Measurements from ENCODE around the gene CHMP3.
"Not testable (repeated sequence)": the region's sequence is repeated elsewhere in the genome, so short reads cannot be mapped to it uniquely, and the experiment has no call there.

Gene CHMP3

GRCh38 chr2:86562922-86563649 lies at the start of gene CHMP3:
CHMP3 (minus strand) TSS chr2:86563443; CDS start chr2:86563348, 95 bp downstream.
- DNase-seq (ENCODE audit: low read depth), result peak; percentile 97

- no peak for DNase-seq (ENCODE audit: low read depth)
These were observed 47.6 kb upstream of the CHMP3 start for GRCh38 chr2:86610871-86611270.

GRCh38 chr2:86608832-86609410 lies 45.7 kb upstream of the CHMP3 start:
- no peak for DNase-seq (ENCODE audit: low read depth)

DNA sequence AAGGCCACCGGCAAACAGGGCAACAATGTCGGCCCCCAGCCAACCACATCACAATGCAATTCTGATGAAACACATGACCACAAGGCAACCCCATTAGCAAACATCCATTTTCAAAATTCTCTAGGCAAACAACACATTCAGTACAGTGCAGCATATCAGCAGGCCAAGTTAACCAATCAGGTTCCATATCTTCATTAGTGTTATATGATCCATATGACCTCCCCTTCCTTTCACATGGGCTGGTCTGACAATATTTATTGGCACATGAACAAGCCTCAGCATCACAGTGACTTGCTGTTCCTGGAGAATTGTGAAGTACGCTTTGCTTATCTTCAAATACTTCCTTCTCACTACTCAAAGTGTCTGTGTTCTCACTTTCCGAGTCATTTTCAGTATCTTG lies 40.7 kb upstream of the CHMP3 start:
- DNase-seq (ENCODE audit: low read depth), result no peak

DNA sequence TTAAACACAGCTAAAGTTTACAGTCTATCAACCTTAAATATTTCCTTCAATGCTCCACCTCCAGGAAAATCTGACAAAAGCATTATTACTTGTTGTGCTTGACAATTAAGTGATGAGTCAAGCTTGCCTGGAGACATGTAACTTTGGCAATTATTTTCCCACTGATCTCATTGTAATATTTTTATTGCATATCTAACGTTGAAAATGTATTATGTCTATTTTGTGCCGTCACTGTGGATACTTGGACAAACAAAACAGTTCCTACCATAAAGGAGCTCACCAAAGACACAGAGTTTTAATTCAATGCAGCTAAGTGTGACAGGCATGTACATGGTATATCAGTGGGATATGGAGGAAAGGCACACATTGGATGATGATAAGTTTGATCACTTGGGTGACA lies 35.7 kb upstream of the CHMP3 start:
- no peak for DNase-seq (ENCODE audit: low read depth)

- no peak for DNase-seq (ENCODE audit: low read depth)
These were observed 32.9 kb upstream of the CHMP3 start for GRCh38 chr2:86596118-86596517.

DNA sequence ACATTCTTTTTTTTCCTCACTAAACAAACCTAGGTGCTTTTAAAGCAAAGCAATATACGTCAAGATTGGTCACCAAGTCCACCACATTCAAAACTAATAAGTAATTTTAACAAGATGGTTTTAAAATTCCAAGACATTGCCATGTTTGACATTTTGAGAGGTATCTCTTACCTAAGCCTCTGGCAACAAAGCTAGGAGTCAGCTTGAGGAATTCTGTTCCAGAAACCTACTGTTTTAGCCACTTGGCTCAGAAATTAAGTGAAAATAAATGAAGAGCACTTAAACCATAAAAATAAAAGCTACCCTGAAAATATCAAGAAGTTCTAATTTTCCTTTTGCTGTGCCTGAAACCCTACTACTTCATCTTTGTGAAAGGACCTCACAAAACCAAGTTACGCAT lies 30.0 kb upstream of the CHMP3 start:
- DNase-seq (ENCODE audit: low read depth), result no peak

- DNase-seq (ENCODE audit: low read depth), result peak; percentile 14
These were observed 29.4 kb upstream of the CHMP3 start for GRCh38 chr2:86592547-86593230.

- not testable (repeated sequence) for DNase-seq (ENCODE audit: low read depth)
These were observed 26.5 kb upstream of the CHMP3 start for GRCh38 chr2:86589701-86590100.

- peak; percentile 31 for DNase-seq (ENCODE audit: low read depth)
These were observed 21.1 kb upstream of the CHMP3 start for GRCh38 chr2:86584151-86584913.

DNA sequence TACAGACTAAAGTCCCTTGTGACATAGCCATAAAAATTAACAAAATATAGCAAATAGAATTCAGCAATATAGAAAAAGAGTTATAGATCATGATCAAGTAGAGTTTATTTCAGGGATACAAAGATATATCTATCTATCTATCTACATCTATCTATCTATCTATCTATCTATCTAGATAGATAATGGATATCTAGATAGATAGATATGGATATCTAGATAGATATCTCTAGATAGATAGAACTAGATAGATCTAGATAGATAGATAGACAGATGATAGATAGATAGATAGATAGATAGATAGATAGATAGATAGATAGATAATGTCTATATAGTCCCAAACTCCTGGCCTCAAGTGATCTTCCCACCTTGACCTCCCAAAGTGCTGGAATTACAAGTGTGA lies 17.3 kb upstream of the CHMP3 start:
- DNase-seq (ENCODE audit: low read depth), result no peak

DNA sequence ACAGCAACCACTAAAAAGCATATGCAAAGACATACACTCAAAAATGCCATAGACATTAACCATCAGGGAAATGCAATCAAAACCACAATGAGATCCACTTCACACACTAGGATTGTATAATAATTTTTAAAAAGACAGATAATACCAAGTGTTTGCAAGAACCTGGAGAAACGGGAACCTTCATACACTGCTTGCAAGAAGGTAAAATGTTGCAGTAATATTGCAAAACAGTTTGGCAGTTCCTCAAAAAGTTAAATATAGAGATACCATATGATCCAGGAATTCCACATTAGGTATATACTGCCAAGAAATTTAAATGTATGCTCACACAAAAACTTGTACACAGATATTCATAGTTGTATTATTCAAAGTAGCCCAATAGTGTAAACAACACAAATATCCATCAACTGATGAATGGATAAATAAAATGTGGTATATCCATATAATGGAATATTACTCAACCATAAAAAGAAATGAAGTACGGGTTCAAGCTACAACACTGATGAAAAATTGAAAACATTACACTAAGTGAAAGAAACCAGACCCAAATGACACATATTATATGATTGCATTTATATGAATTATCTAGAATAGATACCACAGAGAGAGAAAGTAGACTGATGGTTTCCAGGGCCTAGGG lies 14.7 kb upstream of the CHMP3 start:
- no peak for DNase-seq (ENCODE audit: low read depth)

GRCh38 chr2:86570059-86570458 lies 6.8 kb upstream of the CHMP3 start:
- peak; percentile 18 for DNase-seq (ENCODE audit: low read depth)

DNA sequence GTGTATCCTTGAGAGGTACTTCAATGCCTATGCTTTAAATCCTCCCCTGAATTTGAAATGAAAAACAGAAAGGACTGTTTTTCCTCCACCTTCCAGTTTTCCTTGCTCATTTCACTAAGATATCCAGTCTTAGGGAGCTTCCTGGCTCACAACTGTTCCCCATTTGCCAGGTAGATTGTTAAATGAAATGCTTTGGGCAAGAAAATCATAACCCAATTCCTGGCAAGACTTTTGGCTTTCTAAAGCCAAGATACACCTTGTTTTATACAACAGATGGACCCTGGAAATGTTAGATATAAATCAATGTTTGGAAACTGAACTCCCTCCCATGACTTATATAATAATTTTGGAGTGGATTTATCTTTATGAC lies 3.6 kb upstream of the CHMP3 start:
- no peak for DNase-seq (ENCODE audit: low read depth)

GRCh38 chr2:86566158-86566820 lies 3.0 kb upstream of the CHMP3 start:
- no peak for DNase-seq (ENCODE audit: low read depth)

GRCh38 chr2:86563650-86564061 lies 413 bp upstream of the CHMP3 start:
- no peak for DNase-seq (ENCODE audit: low read depth)

DNA sequence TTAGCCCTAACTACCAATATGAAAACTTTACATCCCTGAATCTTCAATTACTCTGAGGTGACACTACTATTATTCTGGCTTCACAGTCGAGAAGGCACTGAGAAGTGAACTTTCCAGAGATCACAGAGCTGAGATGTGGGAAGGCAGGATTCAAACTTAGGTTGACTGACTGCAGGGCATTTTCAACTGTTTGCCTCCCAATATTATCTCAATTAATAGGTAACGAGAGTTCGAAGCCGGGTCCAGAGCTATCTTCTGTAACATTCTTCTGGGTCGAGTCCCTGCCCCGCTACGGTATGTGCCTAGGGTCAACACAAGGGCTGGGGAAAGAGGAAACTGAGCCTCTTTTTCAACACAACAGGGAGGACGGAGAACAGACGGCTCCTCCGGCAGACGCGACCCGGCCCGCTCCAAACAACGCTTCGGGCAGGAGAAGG lies 740 bp downstream of the CHMP3 start:
- no peak for DNase-seq (ENCODE audit: low read depth)

DNA sequence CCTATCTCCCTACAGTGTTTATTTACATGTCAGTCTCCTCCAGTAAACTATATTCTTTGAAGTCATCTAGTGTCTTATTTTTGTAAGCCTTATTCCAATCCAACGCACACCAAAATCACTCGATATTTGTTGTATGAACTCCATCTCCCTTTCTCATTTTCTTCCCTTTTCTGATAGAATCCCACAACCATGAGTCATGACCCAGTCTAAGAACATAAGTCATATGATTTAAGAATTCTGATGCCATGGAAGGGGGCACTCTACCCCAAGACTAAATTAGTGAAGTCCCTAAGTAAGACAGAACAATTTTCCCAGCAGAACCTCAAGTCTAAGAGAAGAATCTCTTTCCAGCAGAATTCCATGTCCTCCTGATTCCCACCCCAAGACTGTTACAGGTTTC lies 5.4 kb downstream of the CHMP3 start:
- DNase-seq (ENCODE audit: low read depth), result peak; percentile 8

DNA sequence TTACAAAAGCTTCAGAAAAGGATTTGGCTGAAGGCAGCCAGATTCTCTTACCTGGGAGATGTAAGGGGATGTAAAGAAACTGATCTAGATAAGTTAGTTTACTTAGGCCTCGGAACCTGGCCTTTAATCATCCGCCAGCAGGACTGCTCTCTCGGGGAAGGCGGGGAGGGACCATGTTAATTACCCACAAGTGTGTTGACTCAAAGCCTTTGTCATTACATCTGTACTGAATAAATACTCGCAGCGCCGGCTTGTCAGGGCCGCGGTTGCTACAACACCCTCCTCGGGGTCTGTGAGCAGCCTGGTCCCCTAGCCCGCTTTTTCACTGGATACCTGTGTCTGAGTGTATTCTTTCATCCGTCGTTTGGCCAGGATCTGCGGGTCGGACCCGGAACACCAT lies 6.7 kb downstream of the CHMP3 start:
- DNase-seq (ENCODE audit: low read depth), result no peak

- no peak for DNase-seq (ENCODE audit: low read depth)
These were observed 10.4 kb downstream of the CHMP3 start for GRCh38 chr2:86552889-86553288.

GRCh38 chr2:86549963-86550725 lies 13.1 kb downstream of the CHMP3 start:
- not testable (repeated sequence) for DNase-seq (ENCODE audit: low read depth)
